Smooth muscle cell (in vitro differentiated cells): ENCODE data around the gene FMNL2. TPM values are rescaled to one million over a fixed set of nuclear protein-coding genes. Genes with fewer than 3 reads are reported as not detected.

Experiments
- DNase-seq: peaks from one replicate; lab custom pipeline; 2025; ENCODE audit not compliant: unreplicated experiment; lab: John Stamatoyannopoulos, UW
- H2AFZ ChIP-seq: fragments of 200-600 bp; sonication (generic); 2 replicates; pipeline ENCODE4 v1.6.0; 2016; ENCODE audit warnings: antibody characterized with exemption, low read depth, mild to moderate bottlenecking
- H3F3A ChIP-seq: fragments of 200-600 bp; sonication (generic); 2 replicates; pipeline ENCODE4 v1.6.0; 2017; ENCODE audit warnings: antibody characterized with exemption, low read depth
- H3K27ac ChIP-seq: fragments of 200-600 bp; sonication (generic); 2 replicates; pipeline ENCODE4 v1.5.1; 2016; ENCODE audit warnings: low read depth, mild to moderate bottlenecking
- H3K27me3 ChIP-seq: fragments of 200-600 bp; sonication (generic); 2 replicates; pipeline ENCODE4 v1.6.1; 2016; ENCODE audit warnings: low read depth, mild to moderate bottlenecking
- H3K36me3 ChIP-seq: fragments of 200-600 bp; sonication (generic); 2 replicates; pipeline ENCODE4 v1.5.1; 2016; ENCODE audit warnings: low read depth
- H3K4me1 ChIP-seq: fragments of 200-600 bp; sonication (generic); 2 replicates; pipeline ENCODE4 v1.5.1; 2016; ENCODE audit warnings: low read depth
- H3K4me2 ChIP-seq: fragments of 200-600 bp; sonication (generic); 2 replicates; pipeline ENCODE4 v1.6.0; 2016; ENCODE audit warnings: mild to moderate bottlenecking
- H3K4me3 ChIP-seq: fragments of 200-600 bp; sonication (generic); 2 replicates; pipeline ENCODE4 v1.5.1; 2016; ENCODE audit warnings: mild to moderate bottlenecking
- H3K79me2 ChIP-seq: fragments of 200-600 bp; sonication (generic); 2 replicates; pipeline ENCODE4 v1.6.0; 2016; ENCODE audit warnings: low read depth, mild to moderate bottlenecking
- H3K9ac ChIP-seq: fragments of 200-600 bp; sonication (generic); 2 replicates; pipeline ENCODE4 v1.6.0; 2016; ENCODE audit warnings: low read depth
- H3K9me3 ChIP-seq: fragments of 200-600 bp; sonication (generic); replicated peaks from 2 replicates; pipeline ENCODE4 v1.5.1; 2016; ENCODE audit warnings: low read depth
- H4K20me1 ChIP-seq: fragments of 200-600 bp; sonication (generic); 2 replicates; pipeline ENCODE4 v1.6.0; 2016; ENCODE audit warnings: low read depth
- WGBS: methylation state at CpG from one replicate; pipeline ENCODE4 v1.1.7; 2016; ENCODE audit warnings: low lambda C conversion rate; 5-methylcytosine and 5-hydroxymethylcytosine counted together
- polyA plus RNA-seq: library from polyadenylated mRNA; unstranded; fragments of >200 nt; fragmentation: Nextera tagmentation; extraction: Ambion mirVana; gene quantifications from 2 replicates; pipeline ENCODE4 v1.2.1, GENCODE V29; 2016
- total RNA-seq: library from RNA; depleted of rRNA; stranded (reverse); fragments of >200 nt; gene quantifications from 2 replicates; pipeline ENCODE4 v1.2.3, GENCODE V29; 2014
- TF ChIP-seq, protein P1 (sequence below): fragments of 200-600 bp; sonication (generic); IDR thresholded peaks from 2 replicates; pipeline ENCODE4 v1.5.1; 2017; ENCODE audit warnings: borderline replicate concordance, mild to moderate bottlenecking, antibody characterized with exemption; ENCODE audit not compliant: insufficient read depth, poor library complexity, severe bottlenecking

Gene FMNL2
- total and polyA plus RNA-seq, 2 experiments from 2014 or later = 7.4 to 37.3 TPM

DNA sequence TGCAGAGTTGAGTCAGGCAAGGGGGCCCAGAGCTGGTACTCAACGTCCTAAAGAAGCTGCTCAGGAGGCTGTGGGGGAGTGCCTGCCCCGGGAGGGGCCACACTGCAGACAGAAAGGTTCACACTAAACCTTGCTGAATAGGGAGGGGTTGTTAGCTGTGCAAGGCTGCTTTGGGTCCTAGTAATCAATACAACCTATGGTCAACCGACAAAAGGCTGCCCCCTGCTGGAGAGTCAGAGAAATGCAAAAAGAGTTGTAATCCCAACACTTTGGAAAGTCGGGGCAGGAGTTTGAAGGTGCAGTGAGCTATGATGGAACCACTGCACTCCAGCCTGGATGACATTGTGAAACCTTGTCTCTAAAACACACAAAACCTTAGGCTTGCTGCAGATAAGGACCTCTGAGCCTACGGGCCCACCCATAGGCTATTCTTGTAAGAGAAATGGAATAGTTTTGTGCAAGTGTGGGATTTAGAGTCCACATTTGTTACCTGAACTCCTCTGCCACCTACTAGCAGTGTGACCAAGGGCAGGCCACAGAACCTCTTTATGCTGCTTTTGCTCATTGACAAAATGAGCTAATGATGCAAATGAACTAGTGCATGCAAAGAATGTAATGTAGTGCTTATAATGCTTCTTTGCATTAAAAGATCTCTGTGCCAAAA is 300.8 kb downstream of the FMNL2 start:
- Histone ChIP-seq H3K27me3 (no peaks in the 10 kb centered on the region), H3K36me3 (no peaks in the 10 kb centered on the region), H3K9ac (no peak overlapping the region), H3K27ac (no peak overlapping the region), H3K4me2 (no peak overlapping the region), H3K9me3 (no peaks in the 10 kb centered on the region), H3F3A (no peaks in the 10 kb centered on the region), H2AFZ (no peak overlapping the region), H3K4me1 (no peaks in the 10 kb centered on the region), H3K4me3 (no peak overlapping the region), H4K20me1 (no peaks in the 10 kb centered on the region), H3K79me2 (no peaks in the 10 kb centered on the region)
- TF ChIP-seq, protein P1, sequence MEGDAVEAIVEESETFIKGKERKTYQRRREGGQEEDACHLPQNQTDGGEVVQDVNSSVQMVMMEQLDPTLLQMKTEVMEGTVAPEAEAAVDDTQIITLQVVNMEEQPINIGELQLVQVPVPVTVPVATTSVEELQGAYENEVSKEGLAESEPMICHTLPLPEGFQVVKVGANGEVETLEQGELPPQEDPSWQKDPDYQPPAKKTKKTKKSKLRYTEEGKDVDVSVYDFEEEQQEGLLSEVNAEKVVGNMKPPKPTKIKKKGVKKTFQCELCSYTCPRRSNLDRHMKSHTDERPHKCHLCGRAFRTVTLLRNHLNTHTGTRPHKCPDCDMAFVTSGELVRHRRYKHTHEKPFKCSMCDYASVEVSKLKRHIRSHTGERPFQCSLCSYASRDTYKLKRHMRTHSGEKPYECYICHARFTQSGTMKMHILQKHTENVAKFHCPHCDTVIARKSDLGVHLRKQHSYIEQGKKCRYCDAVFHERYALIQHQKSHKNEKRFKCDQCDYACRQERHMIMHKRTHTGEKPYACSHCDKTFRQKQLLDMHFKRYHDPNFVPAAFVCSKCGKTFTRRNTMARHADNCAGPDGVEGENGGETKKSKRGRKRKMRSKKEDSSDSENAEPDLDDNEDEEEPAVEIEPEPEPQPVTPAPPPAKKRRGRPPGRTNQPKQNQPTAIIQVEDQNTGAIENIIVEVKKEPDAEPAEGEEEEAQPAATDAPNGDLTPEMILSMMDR = peak; percentile 87
- WGBS = 31% methylated on average over 5 of the region's 5 CpGs
- DNase-seq = peak; percentile 1

GRCh38 chr2:152637251-152637650 is 302.3 kb downstream of the FMNL2 start:
- 93% methylated on average over 7 of the region's 7 CpGs for WGBS

DNA sequence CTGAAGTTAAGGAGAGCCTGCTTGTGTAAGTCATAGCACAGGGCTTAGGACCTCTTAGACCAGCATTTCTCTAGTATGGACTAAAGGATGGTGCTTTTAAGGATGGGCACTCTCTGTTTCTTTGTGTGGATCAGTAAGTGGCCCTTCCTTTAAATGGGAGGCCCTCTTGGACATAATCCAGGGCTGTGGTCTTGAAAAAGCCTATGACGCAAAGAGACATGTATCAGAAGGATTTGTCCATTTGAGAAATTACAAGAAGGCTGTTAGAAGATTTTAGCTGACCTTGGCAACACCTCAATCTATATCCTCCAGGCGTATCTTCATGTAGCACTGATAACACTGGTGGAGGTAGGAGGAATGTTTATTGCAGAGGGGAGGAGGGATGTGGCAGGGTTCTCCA is 303.1 kb downstream of the FMNL2 start:
- DNase-seq = no peak
- no peak overlapping the region for H3K4me3 ChIP-seq
- no peak overlapping the region for H2AFZ ChIP-seq
- no peak overlapping the region for H3K4me2 ChIP-seq
- WGBS = 100% methylated on average over 2 of the region's 2 CpGs
- no peak overlapping the region for H3K27ac ChIP-seq
- H3F3A ChIP-seq = no peaks in the 10 kb centered on the region
- TF ChIP-seq, protein P1 = no peak
- H3K36me3 ChIP-seq = no peaks in the 10 kb centered on the region
- no peak overlapping the region for H3K9ac ChIP-seq
- H4K20me1 ChIP-seq = no peaks in the 10 kb centered on the region
- H3K4me1 ChIP-seq = no peaks in the 10 kb centered on the region
- no peaks in the 10 kb centered on the region for H3K79me2 ChIP-seq
- H3K9me3 ChIP-seq = no peaks in the 10 kb centered on the region
- no peaks in the 10 kb centered on the region for H3K27me3 ChIP-seq

More at GRCh38 chr2:152637251-152637650, 302.3 kb downstream of the FMNL2 start:
- no peaks in the 10 kb centered on the region for H3K36me3 ChIP-seq
- H3K27me3 ChIP-seq = no peaks in the 10 kb centered on the region
- H2AFZ ChIP-seq = no peak overlapping the region
- no peaks in the 10 kb centered on the region for H4K20me1 ChIP-seq
- DNase-seq = no peak
- H3K79me2 ChIP-seq = no peaks in the 10 kb centered on the region
- no peak overlapping the region for H3K4me2 ChIP-seq
- H3F3A ChIP-seq = no peaks in the 10 kb centered on the region
- no peaks in the 10 kb centered on the region for H3K9me3 ChIP-seq
- H3K27ac ChIP-seq = no peak overlapping the region
- H3K9ac ChIP-seq = no peak overlapping the region
- H3K4me1 ChIP-seq = no peaks in the 10 kb centered on the region
- TF ChIP-seq, protein P1 = no peak
- no peak overlapping the region for H3K4me3 ChIP-seq

DNA sequence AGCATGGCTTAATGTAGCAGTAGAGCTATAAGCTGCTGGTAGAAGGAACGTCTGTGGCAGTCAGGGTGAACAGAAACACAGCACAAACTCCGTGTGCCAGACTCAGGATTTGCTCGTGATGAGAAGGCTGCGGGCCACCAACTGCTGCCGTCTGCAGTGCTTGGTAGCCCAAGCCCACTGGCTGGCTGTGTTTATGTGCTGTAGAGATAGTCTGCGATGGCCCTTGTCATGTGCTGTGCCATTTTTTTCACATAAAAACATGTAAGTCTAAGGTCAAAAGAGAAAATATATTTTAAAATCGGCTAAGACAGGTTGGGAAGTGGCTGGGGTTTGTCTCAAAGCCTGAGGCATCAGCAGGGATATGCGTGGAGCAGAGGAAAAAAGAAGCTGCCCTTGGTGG is 303.6 kb downstream of the FMNL2 start:
- no peak overlapping the region for H3K4me3 ChIP-seq
- TF ChIP-seq, protein P1 = no peak
- no peaks in the 10 kb centered on the region for H3K9me3 ChIP-seq
- no peak for DNase-seq
- H3K27ac ChIP-seq = no peak overlapping the region
- H2AFZ ChIP-seq = no peak overlapping the region
- no peaks in the 10 kb centered on the region for H3K27me3 ChIP-seq
- no peak overlapping the region for H3K9ac ChIP-seq
- no peaks in the 10 kb centered on the region for H3F3A ChIP-seq
- no peaks in the 10 kb centered on the region for H3K79me2 ChIP-seq
- no peaks in the 10 kb centered on the region for H3K36me3 ChIP-seq
- H3K4me1 ChIP-seq = no peaks in the 10 kb centered on the region
- H4K20me1 ChIP-seq = no peaks in the 10 kb centered on the region
- no peak overlapping the region for H3K4me2 ChIP-seq
- 80% methylated on average over 8 of the region's 8 CpGs for WGBS
